Medulla oblongata (tissue), 1 donor: ENCODE measurements around the gene ANKRD44.
"Not testable (repeated sequence)": the region's sequence is repeated elsewhere in the genome, so short reads cannot be mapped to it uniquely, and the experiment has no call there.

ENCODE experiments used
- DNase-seq: peaks from one replicate; pipeline ENCODE4 v3.0.0-alpha.2; 2015; ENCODE audit errors: extremely low spot score

The ANKRD44 gene

DNA sequence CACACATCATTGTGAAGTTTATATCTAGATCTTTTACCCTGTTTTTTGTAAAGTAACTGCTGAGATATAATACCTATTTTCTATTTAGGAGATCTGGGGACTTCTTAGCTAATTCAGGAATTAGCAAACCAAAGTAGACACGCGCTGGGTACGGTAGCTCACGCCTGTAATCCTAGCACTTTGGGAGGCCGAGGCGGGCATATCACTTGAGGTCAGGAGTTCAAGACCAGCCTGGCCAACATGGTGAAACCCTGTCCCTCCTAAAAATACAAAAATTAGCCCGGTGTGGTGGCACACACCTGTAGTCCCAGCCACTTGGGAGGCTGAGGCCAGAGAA lies 23.0 kb downstream of the ANKRD44 start:
- not testable (repeated sequence) for DNase-seq

DNA sequence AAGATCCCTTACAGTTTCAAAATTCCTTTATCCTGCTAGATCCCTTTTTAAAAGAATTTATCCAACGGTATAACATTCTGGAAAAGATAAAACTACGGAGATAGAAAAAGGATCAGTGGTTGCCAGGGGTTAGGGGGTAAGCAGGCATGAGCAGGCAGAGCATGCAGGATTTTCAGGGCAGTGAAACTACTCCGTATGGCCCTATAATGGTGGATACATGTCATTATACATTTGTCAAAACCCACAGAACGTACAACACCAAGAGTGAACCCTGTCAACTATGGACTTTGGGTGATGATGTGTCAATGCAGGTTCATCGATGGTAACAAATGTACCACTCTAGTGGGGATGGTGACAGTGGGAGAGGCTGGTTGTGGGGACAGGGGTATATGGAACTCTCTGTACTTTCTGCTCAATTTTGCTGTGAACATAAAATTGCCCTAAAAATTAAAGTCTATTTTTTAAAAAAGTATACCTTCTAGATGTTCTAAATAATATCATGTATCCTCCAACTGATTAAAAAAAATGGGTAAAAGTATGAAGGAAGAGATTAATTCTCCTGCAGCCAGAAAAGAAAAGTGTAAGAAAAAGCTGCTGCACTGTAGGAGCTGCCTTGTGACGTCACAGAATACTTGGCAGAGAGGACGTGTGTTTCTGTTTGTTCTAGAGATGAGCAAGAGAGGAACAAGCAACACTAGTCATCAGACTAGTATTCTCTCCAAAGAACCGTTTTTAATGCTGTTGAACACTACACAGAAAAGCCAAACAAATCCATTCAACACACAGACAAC lies 23.6 kb downstream of the ANKRD44 start:
- peak; percentile 91 for DNase-seq

DNA sequence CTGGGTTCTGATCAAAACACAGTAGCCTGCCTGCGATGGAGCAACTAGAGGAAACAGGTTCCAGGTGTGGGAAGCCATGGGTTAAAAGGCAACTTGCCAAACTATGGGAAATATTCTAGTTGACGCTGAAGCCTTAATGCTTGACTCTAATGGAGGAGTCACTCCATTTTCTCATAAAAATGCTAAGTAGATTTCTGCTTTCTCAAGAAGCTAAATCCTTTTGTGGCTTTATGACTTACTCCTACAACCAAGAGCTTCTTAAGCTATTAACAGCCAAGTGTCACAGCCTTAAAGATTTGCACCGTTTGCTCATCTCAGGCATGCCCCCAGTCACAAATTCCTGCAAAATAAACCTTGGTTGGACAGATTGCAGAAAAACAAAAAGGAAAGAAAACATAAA lies 25.2 kb downstream of the ANKRD44 start:
- no peak for DNase-seq

DNA sequence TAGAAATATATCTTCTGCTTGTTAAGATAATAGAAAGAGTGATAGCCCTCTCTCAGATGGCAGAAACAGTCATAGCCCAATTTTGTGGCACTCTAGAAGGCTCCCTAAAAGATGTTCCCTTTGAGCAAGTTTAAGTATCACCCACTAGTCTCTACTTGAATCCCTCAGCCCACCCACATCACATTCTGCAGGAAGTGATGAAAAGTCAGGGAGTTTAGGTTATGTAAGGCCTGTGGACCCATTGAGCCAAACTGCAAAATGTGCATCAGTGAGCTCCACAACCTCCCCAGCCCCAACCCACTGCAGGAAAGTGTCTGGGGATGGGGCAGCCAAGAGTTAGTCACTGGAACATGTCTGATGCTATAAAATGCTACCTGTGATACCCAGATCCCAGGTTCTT lies 25.6 kb downstream of the ANKRD44 start:
- DNase-seq = no peak

DNA sequence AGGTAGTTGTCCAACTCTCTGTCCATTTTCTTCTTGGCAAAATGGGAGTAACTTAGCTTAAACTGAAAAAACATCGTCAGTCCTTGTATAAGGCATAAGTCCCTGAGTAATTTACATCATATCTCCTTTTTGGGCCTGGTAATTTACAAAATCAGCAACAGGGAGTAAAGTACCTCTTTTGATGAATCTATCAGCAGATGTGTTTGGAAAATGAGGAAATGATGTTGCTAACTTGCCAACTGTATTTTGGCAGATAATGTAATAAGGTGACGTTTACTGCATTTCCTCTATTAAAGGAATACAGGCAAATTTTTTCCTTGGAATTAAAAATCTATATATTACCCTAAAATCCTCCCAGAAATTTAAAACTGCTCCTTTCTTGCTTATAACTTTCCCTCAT lies 29.2 kb downstream of the ANKRD44 start:
- no peak for DNase-seq

DNA sequence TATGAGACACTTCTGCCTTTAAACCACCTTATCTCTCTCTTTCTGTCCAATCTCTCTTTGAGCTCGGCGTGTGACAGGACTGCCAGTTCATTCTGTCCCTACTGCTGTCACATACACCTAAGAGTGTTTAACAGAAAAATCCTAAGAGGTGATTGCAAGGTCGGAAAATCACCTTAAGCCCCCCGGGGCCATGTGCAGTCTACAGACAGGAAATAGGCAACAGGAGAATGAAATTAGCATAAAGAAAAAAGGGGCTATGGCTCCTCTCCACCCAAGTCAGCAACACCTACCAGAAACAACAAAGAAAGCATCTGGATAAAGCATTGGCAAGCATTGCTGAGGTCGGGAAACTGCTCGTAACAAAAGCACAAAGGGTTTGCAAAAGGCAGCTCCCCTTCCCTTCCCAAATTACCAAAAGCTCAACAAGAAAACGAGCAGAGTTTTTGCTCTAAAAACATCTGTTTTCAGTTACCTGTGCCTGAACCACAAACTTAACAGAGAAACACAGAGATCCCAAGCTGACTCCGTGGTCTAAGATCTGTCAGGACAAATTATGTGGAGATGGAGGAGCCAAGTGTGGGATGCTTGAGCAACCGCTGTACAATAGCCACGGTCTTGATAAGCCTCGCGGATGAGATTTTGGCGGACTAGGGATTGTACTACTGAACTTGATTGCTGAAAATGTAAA lies 30.4 kb downstream of the ANKRD44 start:
- DNase-seq = no peak

DNA sequence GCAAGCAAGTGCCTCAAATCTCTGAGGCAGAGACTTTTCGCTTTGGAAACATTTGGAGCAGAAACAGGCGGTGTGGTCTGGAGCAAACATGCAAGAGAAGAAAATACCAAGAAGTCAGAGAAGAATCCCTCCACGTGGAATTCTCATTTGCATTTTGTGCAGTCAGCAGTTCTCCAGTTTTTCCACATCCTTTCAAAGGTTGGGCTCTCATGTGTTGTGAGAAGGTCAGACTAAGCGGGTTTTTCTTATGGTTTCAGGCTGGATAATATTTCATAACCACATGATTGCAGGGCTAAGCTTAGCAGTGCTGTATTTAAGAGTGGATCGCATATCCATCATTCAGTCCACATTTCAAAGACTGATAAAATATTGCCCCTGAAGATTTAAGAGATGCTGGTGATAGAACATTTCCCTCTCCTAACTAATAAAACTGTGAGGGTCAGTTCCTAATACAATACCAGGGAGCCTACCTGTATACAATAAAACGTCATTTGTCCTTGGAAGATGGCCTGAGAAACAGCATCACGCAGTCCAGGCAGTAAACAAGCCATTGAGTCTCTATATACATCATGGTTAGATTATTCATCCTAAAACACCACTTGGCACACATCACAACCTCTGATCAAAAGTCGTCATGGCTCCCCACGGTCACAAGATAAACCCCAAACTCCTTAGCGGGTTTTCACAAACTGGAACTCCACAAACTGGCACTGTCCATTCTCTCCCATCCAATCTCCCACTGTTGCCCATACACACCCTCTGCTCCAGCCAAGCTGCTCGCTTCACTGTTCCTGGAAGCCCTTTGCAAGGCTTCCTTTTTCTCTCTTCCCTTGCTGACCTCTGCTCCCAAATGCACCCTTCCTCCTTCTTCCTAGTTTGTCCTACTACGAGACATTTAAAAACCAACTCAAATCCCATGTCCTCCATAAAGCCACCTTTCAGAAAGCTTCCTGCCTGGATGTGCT lies 31.5 kb downstream of the ANKRD44 start:
- no peak for DNase-seq

DNA sequence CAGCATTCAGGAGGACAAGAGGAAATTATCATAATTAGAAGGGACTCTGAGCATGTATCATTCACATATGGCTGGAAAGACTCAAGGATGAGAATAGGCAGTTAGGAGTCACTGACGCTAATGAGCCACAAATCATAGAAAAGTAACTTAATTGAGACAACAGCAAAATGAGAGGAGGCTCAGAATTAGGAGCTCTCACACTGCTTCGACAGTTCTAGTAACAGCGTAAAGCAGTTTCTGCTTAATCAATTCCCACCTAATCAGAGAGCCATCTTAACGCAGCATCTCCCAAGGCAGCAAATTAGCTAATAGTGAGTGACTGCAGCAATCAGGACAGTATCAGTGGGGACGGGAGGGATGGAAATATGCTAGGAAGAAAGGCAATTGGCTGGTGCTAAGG lies 32.8 kb downstream of the ANKRD44 start:
- DNase-seq = no peak

DNA sequence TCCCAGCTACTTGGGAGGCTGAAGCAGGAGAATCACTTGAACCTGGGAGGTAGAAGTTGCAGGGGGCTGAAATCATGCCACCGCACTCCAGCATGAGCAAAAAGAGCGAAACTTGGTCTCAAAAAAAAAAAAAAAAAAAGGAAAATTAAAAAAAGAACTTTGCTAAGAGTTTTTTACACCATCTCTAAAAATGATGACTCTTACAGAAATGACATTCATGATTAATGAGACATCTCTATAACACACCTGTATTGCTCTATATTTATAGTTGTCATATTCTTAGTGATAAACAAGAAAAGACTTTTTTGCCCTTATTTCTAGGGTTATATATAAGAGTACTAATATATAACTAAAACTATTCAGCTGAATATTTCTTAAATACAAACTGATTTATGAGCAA lies 34.4 kb downstream of the ANKRD44 start:
- no peak for DNase-seq

DNA sequence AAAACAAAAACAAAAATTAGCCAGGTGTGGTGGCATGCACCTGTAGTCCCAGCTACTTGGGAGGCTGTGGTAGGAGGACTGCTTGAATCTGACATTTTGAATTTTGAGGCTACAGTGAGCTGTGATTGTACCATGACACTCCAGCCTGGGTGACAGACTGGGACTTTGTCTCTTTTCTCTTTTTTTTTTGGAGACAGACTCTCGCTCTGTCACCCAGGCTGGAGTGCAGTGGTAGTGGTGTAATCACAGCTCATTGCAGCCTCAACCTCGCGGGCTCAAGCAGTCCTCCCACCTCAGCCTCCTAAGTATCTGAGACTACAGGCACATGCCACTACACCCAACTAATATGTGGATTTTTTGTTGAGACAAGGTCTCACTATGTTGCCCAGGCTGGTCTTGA lies 35.6 kb downstream of the ANKRD44 start:
- DNase-seq = no peak

DNA sequence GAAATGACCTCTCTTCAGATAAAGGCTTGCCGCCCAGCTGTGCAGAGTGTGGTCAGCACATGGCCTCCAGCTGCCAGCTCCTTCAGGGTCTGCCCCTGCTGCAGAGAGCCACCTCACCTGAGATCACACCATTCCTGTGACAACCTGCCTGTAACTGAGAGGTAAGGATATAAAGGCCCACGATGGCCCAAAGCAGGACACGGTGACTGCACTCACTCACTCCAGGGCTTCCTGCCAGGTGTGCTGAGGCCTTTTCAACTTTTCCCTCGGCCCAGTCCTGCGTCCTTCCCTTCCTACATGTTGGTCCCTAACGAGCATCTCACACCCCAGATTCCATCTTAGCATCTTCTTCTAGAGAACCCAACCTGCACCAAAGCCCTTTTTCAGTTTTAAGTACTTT lies 36.2 kb downstream of the ANKRD44 start:
- no peak for DNase-seq

DNA sequence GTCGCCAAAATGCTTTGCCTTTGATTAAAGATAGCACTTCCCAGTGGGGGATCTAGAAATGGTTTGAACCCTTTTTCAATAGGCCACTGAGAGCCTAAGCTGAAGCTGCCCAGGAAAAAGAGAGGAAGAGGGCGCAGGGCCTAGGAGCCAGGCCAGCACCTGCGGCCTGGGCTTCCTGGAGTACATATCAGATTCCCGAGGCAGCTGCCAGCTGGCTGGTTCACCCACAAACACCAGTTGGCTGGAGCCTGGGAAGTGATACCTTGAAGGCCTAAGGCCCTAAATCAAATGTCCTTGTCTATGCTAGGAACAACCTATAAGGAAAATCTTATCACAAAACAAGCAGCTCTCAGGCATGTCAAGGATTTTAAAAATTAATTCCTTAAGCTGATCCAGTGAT lies 37.1 kb downstream of the ANKRD44 start:
- no peak for DNase-seq

DNA sequence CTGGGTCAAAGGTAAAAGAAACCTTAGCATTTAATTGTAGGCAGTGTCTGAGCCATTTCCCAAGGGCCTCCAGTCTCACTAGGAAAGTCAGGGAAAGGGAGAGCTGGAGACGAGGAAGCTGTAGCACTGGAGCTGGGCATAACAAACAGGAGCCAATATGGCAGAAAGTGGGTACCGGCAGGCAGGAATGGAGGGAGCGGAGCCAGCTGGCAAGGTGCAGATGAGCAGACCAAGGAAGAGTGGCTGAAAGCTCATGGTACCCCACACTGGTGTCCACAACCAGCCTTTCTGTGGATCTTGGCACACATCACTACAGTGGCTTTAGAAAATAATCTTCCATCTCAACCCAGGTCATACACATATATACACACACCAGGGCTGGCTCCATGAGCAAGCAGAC lies 40.0 kb downstream of the ANKRD44 start:
- no peak for DNase-seq

DNA sequence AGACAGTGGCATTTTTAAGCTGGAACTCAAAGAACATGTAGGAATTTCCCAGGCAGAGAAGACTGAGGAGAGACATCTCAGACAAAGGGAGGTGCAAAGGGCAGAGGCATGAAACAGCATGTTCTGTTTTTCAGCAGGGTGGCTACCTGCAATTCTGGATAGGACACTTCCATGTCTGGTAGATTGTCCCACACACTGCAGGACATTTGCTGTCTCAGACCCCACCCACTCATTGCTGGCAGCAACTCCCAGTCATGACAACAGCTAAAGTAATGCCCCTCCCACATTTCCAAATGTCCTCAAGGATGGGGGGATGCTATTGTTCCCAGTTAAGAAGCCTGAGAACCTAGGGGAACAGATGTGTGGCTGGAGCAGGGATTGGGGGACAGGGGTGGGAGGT lies 40.8 kb downstream of the ANKRD44 start:
- DNase-seq = no peak

DNA sequence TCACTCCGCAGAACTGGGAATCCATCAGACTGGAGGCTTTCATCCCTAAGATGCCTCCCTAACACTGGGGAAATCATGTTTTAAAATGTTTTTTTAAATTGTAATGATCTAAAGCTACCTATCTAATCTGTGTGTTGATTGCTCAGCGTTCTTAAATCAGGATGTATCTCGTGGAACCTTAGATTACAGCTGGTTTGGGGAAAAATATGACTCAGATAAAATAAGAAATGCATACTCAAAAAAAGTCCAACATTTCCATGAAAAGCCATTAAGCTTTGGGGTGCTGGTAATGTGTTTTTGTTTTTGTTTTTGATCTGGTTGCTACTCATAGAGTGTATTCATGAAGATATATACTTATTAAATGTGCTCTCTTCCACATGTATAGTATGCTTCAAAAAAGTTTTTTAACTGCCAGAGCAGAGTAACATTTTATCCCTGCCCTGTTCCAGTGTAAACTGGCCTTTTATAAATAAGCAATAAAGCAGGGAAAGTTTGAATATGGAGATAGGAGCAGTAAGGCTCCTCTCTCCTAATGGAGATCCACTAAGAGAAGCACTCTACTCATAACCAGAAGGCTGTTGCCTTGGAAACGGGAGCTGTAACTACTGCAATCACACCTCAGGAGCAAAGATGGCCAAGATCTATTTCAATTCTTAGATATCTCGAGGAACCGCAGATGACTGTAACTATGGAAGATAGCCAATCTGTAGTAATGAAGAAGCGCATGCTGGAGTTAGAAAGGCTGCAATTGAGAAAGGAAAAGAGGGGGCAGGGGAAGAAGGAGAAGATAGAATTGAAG lies 41.6 kb downstream of the ANKRD44 start:
- DNase-seq = no peak

DNA sequence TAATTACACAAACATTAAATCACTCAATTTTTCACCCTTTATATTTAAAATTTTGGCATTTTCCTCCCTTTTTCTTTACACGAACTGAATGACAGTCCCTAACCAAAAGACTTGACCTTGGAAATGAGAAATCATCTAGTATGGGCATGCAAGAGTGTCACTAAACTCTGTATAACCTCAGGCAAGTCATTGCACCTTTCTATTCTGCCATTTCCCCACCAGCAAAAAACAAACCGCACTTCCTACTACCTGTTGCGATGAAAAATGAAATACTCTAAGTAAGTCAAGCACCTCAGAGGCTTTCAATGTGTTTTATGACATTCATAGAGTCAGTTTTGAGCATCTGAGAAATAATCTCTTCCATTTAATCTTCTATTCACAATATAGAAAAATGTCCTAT lies 44.1 kb downstream of the ANKRD44 start:
- no peak for DNase-seq

DNA sequence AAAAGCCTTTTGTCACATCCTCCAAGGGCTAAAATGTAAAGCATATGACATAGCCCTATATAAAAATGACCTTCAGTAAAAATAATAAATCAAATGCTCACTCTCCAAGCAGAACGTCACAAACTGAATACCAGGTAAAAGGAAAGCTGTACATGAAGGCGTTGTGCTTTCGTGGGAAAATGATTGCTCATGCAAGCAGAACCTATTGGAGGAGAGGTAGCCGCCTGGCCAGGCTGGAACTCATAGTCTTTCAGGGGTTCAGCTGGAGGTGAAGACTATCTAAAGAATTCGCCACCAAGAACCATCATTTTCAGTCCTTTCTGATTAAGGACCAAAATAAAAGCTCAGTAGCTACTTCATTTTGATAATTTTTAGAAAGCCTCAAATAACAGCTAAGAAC lies 44.7 kb downstream of the ANKRD44 start:
- DNase-seq = no peak

DNA sequence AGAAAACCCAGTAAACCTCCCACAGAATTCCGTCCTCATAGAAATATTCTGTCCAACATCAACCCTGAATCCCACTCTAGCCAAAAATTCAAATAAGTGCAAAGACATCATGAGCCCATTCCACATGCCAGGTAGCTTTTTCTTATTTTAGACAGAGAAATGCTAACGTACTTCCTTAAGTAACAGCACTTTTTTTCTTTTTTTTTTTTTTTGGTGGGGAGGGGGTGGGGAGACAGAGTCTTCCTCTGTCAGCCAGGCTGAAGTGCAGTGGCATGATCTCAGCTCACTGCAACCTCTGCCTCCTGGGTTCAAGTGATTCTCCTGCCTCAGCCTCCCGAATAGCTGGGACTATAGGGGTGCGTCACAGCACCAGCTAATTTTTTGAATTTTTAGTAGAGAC lies 45.5 kb downstream of the ANKRD44 start:
- no peak for DNase-seq

DNA sequence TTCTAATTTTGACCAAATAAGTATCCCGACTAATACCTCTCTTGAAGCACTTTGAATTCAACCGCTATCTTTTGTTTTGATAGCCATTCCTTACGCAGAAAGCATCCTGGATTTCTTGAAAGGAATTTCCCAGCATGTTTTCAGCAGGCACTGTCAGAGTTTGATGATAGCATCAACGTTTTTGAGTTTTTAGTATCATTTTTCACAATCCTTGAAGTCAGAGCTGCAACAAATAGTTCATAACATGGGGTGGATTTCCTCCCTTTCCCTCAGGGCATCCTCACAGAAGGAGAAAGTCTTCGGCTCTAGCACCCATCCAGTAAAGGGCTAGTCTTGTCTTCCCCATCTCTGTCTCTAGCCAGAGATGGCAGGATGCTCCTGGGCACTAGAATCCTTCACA lies 46.2 kb downstream of the ANKRD44 start:
- DNase-seq = no peak

DNA sequence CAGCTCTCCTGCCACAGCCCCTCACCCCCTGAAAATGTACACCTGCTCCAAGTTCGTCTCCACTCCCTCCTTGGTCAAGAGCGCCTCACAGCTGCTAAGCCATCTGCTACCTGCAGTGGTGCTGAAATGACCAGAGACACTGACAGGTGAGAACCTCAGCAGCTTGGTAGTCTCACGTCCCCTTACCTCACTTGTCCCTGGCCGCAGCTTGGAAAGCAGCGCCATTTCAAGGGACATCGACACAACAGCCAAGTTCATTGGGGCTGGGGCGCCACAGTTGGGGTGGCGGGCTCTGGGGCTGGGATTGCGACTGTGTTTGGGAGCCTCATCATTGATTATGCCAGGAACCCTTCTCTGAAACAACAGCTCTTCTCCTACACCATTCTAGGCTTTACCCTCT lies 47.5 kb downstream of the ANKRD44 start:
- no peak for DNase-seq

DNA sequence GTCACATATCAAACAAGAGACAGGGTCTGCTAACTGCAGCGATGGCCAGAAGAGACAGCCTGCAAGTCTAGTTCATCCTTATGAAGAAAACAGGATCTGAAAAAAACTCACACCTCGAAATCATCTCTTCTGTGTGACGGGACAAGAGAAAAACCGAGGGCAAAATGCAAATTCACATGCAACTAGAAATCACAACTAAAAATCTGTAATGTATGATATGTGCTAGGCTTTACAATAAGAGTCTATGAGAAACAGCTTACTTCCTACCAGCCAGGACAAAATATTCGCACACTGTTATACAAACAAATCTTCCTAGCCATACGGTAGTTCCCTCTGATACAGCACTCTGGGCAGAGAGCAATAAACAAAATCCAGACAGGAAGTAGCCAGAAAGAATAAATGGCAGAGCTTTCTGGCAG lies 48.8 kb downstream of the ANKRD44 start:
- no peak for DNase-seq
